ENCODE results near the gene FARS2.

GRCh38 chr6:5781966-5782556, 520.7 kb downstream of the FARS2 start:
- TF ChIP-seq, protein P1, sequence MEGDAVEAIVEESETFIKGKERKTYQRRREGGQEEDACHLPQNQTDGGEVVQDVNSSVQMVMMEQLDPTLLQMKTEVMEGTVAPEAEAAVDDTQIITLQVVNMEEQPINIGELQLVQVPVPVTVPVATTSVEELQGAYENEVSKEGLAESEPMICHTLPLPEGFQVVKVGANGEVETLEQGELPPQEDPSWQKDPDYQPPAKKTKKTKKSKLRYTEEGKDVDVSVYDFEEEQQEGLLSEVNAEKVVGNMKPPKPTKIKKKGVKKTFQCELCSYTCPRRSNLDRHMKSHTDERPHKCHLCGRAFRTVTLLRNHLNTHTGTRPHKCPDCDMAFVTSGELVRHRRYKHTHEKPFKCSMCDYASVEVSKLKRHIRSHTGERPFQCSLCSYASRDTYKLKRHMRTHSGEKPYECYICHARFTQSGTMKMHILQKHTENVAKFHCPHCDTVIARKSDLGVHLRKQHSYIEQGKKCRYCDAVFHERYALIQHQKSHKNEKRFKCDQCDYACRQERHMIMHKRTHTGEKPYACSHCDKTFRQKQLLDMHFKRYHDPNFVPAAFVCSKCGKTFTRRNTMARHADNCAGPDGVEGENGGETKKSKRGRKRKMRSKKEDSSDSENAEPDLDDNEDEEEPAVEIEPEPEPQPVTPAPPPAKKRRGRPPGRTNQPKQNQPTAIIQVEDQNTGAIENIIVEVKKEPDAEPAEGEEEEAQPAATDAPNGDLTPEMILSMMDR (optimal IDR thresholded peaks at IDR 0.05 in 1 of 3, IDR thresholded peaks at IDR 0.05 in 1 of 3, conservative IDR thresholded peaks at IDR 0.05 in 1 of 3; ENCODE audit: extremely low read depth in 1 of 3, insufficient read depth in 2 of 3, low read length in 3 of 3), result no peak
- no peak for TF ChIP-seq EZH2 (IDR thresholded peaks at IDR 0.05; ENCODE audit: low read length)
